Tongue (tissue), 2 donors: ENCODE results near the gene ENOX2. TPM values are rescaled to one million over a fixed set of nuclear protein-coding genes. Genes with fewer than 3 reads are reported as not detected.
"Not testable (repeated sequence)": the region's sequence is repeated elsewhere in the genome, so short reads cannot be mapped to it uniquely, and the experiment has no call there.

Experiments used
- DNase-seq: peaks from one replicate; pipeline ENCODE4 v3.0.0-alpha.2; 2015
- total RNA-seq: library from RNA; depleted of rRNA; stranded (reverse); fragments of >200 nt; gene quantifications from one replicate; pipeline ENCODE4 v1.2.3, GENCODE V29; 2014

The ENOX2 gene
- total RNA-seq, 1 donor from 2014 or later = 9.2 TPM

DNA sequence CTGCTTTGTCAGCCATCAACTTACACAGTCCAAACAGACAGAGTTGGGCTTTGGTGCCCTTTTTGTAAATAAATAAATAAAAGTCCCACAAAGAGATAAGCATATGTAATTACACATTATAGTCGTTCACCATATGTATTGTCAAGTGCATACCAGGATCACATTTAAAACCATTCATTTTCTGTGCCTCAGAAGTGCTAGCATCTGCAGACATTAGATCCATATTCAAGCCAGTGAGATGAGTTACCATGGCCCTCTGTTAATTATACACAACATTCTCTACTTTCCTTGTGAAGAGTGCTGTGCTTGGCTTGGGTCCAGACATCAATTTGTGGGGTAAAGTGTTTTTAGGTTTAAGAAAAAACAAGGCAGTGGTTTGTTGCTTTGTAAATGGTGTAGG is 76.8 kb downstream of the ENOX2 start:
- peak; percentile 23 for DNase-seq

DNA sequence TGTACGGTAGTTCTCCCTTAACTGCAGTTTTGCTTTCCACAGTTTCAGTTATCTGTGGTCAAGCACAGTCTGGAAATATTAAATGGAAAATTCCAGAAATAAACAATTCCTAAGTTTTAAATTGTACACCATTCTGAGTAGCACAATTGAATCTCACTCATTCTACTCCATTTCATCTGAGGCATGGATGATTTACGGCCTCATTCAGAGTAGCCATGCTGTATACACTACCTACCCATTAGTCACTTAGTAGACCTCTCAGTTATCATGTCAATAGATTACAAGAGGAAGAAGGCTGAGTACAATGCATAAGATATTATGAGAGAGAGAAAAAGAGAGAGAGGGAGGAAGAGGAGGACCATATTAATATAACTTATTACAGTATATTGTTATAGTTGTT is 77.5 kb downstream of the ENOX2 start:
- DNase-seq = no peak

DNA sequence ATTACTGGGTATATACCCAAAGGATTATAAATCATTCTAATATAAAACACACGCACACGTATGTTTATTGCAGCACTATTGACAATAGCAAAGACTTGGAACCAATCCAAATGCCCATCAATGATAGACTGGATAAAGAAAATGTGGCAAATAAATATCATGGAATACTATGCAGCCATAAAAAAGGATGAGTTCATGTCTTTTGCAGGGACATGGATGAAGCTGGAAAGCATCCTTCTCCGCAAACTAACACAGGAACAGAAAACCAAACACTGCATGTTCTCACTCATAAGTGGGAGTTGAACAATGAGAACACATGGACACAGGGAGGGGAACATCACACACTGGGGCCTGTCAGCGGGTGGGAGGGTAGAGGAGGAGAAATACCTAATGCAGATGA is 83.6 kb downstream of the ENOX2 start:
- DNase-seq = not testable (repeated sequence)

DNA sequence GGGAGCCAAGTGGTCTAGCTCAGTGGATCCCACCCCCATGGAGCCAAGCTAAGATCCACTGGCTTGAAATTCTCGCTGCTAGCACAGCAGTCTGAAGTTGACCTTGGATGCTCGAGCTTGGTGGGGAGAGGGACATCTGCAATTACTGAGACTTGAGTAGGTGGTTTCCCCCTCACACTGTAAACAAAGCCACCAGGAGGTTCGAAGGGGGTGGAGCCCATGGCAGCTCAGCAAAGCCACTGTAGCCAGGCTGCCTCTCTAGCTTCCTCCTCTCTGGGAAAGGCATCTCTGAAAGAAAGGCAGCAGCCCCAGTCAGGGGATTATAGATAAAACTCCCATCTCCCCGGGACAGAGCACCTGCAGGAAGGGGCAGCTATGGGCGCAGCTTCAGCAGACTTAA is 89.1 kb downstream of the ENOX2 start:
- DNase-seq = not testable (repeated sequence)

DNA sequence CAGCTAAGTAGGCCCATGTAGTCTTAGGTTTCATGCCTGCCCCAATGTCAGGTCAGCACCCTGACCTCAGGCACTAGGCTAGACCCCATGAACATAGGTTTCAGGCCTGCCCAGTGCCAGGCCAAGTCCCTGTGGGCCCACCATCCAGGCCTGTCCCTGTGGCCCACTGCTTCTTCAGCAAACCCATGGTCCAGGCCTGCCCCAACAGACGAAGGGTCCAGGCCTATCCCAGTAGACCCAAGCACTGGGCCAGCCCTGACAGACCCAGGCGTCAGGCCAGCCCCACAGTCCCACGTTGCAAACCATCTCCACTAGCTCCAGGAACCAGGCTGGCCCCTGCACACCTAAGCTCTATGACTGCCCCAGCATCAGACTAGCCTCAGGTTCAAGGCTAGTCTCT is 92.4 kb downstream of the ENOX2 start:
- no peak for DNase-seq

DNA sequence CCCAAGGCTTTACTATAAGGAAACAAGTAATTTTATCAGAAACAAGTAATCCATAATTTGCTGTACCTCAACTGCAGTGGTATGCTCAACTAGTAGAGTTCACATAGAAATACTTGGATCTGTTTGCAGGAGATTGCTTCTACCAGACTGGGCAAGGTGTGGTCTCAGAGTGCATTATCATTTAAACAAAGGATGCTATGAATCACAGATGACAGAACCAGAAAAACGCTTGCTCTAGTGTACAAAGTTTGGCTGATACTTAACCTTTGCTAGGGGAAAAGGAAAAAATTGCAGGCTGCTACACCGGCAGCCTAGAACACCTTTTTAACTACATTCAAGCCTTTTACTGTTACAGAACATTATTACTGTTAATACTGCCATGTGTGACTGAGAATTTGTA is 97.1 kb downstream of the ENOX2 start:
- DNase-seq = no peak

DNA sequence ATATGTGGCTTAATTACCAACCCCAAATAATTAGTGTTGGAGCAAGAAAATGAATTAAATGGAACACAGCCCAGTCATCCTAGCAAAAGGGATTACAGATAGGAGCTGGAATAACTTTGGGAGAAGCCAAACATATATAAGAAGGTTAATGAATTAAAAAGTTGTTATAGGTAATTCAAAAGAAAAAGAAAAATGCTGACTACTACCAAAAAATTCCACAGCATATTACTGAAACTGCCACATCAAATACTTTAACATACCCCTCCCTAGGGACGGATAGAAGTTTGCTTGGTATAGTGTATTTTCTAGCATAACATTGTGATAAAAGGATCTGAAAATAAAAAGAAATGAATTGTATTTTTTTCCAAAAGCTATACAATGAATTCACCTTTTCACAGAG is 99.5 kb downstream of the ENOX2 start:
- no peak for DNase-seq

DNA sequence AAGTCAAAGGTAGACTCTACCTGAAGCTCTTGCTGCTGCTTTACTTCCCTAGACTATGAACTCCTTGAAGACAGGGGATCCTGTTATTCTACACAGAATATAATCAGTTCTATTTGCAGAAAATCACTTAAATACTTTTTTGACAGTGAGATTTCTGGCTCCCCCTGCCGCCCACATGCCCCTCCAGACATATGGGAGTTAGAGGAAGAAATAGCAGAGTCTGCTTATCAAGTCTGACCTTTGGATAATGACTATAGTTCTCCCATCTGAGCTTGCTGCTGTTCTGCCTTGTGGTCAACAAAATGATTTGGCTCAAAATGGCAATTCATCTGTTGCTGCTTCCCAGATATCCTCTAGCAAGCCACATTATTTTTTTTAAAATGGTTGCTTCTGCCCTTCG is 101.1 kb downstream of the ENOX2 start:
- no peak for DNase-seq

DNA sequence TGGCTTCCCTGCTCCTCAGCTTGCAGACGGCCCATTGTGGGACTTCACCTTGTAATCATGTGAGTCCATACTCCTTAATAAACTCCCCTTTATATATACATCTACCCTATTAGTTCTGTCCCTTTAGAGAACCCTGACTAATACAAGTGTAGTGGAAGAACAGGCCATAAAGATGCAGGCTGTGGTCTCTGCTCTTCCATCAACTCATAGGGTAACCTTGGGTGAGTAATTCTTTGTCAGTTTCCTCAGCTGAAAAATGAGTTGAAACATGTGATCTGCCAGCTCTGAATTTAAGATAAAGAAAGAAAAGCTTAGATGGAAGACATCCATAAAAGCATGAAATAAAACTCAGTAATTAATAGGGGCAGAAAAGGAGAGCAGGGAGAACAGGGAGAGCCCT is 103.6 kb downstream of the ENOX2 start:
- no peak for DNase-seq

DNA sequence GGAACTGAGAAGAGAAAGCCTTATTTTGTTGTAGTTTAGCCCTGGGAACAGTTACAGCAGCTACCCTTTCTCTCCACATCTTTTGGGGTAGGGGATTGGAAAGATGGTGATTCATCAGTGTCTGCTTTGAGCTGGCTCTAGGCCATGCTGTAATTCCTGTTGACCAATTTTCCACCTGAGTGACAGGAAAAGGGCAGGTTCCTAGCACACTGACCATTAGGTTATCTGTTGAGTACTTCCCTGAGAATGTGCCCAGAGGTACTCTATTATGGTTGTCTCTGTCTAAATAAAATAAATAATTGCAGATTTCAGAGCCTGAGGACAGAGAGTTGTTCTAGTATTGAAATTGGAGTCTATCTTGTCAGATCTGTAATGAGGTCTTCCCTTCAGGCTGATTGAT is 109.0 kb downstream of the ENOX2 start:
- DNase-seq = no peak

DNA sequence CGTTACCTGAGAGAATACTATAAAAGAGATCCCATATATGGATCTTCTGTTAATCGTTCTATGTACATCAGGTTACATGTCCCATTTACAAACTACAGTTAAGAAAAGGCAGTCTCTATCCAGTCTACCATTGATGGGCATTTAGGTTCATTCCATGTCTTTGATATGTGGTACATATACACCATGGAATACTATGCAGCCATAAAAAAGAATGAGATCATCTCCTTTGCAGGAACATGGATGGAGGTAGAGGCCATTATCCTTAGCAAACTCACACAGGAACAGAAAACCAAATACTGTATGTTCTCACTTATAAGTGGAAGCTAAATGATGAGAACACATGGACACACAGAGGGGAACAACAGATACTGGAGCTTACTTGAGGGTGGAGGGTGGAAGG is 111.1 kb downstream of the ENOX2 start:
- not testable (repeated sequence) for DNase-seq

DNA sequence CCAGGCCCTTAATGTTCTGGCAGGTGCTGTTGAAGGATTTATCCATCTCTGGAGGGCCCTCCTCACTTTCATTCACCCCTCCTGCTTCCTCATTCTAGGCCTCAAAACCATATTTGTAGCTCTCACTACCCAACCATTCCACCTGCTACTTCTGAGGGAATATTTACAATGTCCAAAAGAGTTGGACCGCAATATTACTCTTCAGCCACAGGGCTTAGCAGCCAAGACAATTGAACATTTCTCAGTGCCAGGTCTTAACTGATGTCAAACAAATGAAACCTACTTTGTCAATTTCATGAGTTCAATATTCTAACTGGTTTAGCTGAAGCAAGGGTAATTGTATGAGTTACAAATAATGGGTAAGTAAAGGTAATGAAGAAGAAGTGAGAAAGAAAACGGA is 113.2 kb downstream of the ENOX2 start:
- no peak for DNase-seq

DNA sequence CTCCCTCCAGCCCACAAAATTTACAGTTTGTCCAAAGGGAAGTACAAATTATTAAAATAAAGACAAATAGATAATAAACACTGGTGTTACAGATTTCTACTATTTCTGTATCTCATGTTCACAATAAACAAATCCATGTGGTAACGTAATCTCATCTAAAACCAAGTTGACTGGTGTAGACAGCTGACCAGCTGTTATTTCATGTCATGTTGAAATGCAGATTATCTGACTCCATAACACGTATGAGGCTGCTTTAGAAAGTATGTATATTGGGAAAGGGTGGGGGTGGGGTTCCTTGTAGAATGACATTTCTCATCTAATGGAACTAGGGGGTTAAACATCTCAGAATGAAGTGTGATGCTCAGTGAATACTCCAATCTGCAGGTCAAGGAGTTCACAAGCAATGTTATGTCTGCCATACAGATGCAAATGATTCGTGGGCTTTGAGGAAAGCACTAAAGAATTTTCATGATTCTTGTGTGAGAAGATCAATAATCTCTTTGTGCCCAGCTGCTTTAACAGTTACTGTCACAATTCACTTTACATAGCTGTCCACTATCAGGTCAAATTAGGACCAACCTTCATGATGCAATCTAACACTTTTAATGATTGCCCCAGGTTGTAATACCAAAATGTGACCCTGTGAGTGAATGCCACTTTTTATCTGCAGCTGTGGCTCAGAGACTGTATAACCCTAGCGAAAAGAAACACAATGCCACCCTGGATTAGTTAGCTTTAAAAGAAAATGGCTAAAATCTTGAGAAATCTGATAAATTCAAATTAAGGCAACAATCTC is 114.0 kb downstream of the ENOX2 start:
- peak; percentile 59 for DNase-seq

DNA sequence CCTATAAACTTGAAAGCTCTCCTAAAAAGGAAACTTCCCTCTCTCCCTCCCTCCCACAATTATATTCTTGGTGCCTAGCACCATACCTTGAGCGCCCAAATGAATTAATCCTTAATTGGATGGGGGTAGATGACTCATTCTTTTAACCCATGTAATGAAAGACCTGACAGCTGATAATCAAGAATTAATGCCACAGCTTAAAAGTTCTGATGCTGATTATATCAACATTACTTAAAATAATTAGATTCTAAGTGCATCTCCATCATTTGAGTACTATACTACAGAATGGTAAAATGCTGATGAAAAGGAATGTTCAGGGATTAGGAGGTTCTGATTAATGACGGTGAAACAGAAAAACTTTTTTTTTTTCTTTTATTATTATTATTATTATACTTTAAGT is 117.0 kb downstream of the ENOX2 start:
- no peak for DNase-seq

DNA sequence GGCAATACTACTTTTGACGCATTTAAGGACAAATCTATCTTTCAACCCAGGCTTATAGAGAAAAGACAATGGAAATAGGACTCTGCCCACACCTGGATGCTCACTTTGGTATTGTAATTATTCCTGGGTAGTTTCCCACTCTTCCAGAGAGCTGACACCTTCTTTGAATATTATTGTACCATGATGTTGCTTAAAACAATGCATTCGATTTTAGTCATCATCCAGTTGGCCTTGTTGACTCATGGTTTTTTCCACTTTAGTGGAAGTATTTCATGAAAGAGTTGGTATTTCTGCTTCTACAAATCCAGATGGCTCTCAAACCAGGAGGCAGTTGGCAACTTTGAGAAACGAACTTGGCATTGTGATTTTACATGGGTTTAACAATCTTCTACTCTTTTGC is 124.2 kb downstream of the ENOX2 start:
- no peak for DNase-seq

DNA sequence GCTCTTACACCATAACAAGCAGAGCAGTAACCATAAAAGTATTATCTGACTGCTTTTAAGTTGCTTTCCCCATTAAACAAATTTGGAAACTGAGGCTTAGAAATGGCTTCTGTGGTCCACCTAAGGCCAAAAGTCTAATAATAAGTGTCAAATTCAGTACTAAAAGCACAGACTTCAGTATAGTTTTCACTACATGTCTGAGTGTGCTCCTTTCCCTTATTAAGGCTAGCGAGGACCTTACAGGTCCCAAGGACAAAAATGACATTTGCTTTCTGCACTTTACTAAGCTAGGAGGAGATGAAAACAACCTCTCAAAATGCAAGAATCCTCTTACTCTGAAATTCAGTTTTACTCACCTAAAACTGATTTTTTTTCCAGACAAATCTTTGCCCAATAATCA is 127.2 kb downstream of the ENOX2 start:
- no peak for DNase-seq

DNA sequence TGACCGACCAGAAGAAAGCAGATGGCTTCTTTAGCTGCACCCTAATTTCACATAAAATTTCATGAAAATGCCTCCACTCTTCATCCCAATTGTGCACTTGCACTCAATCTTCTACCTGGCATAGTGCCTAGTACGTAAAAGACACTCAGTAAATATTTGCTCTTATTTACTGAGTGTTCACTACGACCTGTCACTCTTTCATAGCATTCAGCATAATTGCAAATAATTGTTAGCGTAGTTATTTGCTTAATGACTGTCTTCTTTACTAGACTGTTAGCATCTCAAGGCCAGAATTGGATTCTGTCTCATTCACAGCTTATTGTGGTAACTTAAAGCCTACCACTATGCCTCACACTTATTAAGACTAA is 130.2 kb downstream of the ENOX2 start:
- no peak for DNase-seq

DNA sequence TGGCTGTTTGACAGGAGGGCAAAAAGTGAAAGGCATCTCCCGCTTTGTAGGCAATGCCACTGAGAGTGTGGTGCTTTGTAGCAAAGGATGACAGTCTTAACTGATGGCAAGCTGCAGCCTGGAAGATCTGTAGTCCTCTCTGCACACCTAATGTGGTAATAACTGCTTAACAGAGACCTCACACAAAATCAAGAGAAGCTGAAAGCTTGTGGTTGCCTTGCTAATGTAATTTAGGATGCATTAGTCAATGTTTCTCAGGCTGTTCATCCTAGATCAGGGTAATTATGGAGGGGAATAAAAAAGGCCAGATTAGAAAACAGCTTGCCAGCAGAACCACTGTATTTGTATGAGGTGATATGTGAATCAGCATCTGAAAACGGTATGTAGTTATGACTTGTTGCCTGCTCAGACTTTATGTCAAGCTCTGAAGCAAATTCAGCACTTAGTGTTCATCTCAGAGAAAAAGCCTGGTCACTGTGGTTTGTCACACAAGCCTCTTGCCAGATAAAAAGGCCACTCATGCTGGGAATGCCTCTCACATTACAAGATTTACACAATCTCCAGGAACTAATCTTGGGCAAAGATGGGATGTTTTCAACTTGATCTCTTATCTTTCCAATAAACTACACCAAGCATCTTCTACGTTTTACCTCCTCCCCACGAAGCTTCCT is 130.8 kb downstream of the ENOX2 start:
- DNase-seq = no peak

DNA sequence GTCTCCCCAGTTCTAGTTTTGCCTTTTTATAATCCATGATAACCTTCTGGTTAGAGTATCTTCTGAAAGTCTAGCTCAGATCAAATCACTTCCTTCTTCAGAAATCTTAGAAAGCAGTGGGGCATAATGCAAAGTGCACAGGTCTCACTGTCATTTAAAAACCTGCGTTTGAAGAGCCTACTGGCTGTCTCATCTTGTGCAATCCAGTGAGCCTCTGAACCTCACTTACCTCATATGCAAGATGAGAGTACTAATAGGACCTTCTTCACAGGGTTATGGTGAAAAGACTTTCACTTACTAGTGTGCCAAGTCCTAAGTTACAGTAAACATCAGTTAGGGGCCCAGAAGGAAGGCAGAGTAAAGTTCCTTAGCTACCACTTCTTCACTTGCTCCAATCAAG is 131.4 kb downstream of the ENOX2 start:
- DNase-seq = no peak

DNA sequence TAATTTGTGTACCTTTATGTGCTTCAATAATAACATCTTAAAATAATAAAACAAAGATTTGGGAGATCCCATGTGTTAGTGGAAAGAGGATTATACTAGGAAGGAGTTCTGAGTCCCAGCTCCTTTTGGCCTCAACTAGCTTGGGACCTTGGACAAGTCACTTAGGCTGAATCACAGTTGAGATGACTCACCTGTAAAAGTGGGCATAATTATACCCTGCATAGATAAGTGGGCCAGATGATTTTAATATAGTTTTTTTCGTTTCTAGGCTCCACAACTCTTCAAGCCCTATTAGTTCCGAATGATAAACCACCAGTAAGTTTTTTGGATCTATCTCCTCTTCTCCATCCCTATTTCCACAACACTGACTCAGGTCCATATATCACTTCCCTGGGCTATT is 131.8 kb downstream of the ENOX2 start:
- no peak for DNase-seq

DNA sequence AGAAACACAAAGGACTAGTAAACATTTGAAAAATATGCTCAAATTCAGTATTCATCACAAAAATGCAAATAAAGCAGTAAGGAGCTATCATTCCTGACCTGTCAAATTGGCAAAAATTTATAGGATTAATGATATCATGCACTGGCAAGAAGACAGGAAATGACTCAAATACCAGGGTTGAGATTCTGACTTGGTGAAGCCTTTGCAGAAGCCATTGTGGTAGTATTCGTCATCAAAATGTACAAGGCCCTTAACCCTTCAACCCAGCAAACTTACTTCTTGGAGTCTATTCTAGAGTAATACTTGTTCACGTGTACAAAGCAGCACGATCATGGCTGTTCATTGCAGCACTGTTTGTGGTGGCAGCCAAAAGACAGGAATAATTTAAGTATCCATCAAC is 132.4 kb downstream of the ENOX2 start:
- no peak for DNase-seq

DNA sequence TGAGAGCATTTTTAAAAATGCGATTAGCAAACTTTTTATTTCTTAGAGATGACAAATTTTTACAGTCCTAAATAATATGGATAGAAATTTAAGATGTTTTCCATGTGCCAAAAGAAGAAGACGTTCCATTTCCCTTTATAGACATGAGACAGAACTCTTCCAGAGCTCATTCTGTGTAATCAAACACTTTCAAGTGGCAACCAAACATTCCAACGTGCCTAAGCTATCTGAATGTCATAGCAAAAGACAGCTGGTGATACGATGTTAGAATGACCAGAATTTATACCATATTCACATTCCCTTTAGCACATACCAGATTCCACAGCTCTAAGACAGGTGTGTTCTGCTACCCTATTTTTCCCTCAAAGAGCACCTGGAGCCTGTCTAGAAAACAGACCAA is 133.2 kb downstream of the ENOX2 start:
- peak; percentile 15 for DNase-seq

DNA sequence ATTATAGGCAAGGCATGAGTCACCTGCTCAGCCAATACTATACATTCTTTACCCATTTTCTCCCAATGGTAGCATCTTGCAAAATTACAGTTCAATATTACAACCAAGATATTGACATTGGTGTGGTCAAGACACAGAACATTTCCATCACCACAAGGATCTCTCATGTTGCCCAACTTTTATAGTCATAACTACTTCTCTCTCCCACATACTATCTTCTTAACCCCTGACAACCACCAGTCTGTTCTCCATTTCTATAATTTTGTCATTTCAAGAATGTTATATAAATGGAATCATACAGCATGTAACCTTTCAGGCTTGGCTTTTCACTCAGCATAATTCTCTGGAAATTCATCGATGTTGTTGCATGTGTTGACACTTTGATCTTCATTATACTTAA is 144.9 kb downstream of the ENOX2 start:
- no peak for DNase-seq

DNA sequence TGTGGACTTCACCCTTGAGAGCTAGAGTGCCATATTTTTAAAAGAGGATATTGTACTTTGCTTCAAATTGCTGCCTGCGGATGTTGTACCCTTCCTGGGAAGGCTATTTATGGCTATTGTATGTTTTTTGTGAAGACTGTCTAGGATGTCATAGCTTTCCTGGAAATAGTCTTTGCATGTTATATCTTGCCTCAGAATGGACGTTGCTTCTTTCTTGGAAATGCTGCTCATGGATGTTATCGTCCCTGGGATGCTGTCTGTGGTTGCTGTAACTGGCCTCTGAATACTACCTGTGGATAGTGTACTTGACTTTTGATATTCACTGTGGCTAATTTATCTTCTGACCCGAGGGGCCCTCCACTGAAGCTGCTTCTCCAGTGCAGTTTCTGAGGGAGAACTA is 146.8 kb downstream of the ENOX2 start:
- no peak for DNase-seq
